Erythroblast (primary cell): ENCODE measurements around the gene HELZ2.

ENCODE experiments used
- GATA1 ChIP-seq: IDR thresholded peaks from 2 replicates; pipeline ENCODE4 v1.6.1; 2011; ENCODE audit warnings: low read depth, mild to moderate bottlenecking, control low read depth, low read length, moderate library complexity
- POLR2A ChIP-seq: IDR thresholded peaks from 2 replicates; pipeline ENCODE4 v1.6.1; 2011; ENCODE audit warnings: mild to moderate bottlenecking, low read length

DNA sequence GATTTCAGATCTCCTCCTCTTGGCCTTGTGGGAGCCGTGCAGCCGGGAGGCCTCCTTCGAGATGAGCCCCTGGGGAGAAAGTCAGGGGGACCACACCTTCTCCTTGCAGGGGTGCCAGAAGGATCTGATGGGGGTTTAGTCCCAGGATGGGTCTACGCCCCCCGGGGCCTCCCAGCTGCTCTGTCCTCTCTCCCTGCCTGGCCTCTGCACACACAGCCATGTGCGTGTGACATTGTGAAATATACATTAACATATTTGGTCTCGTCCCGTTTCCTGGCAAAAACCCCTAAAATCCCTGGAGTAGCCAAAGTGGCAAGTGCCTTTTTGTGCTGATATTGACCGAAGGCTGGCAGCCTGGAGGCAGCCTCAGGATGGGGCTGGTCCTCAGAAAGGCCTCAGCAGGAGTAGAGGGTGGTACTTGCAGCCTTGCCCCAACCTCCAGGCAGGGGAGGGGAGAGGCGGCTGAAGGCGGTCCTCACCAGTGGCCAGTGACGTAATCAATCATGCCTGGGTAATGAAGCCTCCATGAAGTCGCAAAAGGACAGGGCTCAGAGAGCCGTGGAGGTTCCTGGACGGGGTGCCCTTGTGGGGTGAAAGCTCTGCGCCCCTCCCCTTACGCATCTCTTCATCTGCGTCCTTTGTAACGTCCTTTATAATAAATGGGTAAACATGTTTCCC lies 5.1 kb upstream of the HELZ2 start:
- no peak for TF ChIP-seq POLR2A
- no peak for TF ChIP-seq GATA1
